ENCODE data around the gene GBA3. TPM values are rescaled to one million over a fixed set of nuclear protein-coding genes. Genes with fewer than 3 reads are reported as not detected.
A peak's percentile ranks its signal among the peaks of the same experiment; 100 is the strongest.

The GBA3 gene
- total RNA-seq, 1 donor from 2014 or later, result not detected

DNA sequence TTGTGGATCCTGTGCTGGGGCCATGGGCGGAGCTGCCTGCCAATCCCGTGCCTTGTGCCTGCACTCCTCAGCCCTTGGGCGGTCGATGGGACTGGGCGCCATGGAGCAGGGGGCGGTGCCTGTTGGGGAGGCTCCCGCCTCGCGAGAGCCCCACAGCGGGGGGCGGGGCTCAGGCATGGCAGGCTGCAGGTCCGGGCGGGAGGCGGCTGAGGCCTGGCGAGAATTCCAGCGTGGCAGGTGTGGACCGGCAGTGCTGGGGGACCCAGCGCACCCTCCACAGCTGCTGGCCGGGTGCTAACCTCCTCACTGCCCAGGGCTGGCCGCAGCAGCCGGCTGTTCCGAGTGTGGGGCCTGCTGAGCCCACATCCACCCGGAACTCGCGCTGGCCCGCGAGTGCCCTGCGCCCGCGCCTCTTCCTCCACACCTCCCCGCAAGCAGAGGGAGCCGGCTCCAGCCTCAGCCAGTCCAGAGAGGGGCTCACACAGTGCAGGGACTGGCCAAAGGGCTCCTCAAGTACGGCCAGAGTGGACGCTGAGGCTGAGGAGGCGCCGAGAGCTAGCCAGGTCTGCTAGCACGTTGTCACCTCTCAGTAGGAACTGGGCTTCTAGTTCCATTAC is 85.9 kb downstream of the GBA3 start:
- peaks cover 14% of the 10 kb centered on the region for H3K9me3 Mint-ChIP-seq (ENCODE audit: unreplicated experiment)
- H3K4me3 Mint-ChIP-seq (ENCODE audit: unreplicated experiment), result no peak overlapping the region
- H3K36me3 Mint-ChIP-seq (ENCODE audit: unreplicated experiment), result no peaks in the 10 kb centered on the region
- TF ChIP-seq, protein P1, sequence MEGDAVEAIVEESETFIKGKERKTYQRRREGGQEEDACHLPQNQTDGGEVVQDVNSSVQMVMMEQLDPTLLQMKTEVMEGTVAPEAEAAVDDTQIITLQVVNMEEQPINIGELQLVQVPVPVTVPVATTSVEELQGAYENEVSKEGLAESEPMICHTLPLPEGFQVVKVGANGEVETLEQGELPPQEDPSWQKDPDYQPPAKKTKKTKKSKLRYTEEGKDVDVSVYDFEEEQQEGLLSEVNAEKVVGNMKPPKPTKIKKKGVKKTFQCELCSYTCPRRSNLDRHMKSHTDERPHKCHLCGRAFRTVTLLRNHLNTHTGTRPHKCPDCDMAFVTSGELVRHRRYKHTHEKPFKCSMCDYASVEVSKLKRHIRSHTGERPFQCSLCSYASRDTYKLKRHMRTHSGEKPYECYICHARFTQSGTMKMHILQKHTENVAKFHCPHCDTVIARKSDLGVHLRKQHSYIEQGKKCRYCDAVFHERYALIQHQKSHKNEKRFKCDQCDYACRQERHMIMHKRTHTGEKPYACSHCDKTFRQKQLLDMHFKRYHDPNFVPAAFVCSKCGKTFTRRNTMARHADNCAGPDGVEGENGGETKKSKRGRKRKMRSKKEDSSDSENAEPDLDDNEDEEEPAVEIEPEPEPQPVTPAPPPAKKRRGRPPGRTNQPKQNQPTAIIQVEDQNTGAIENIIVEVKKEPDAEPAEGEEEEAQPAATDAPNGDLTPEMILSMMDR (IDR thresholded peaks at IDR 0.05), result no peak
- no peaks in the 10 kb centered on the region for H3K4me1 Mint-ChIP-seq (ENCODE audit: unreplicated experiment)
- DNase-seq (ENCODE audit: extremely low spot score, unreplicated experiment), result peak; percentile 85
- H3K27me3 Mint-ChIP-seq (ENCODE audit: unreplicated experiment), result no peaks in the 10 kb centered on the region
- no peak overlapping the region for H3K27ac Mint-ChIP-seq (ENCODE audit: unreplicated experiment)

DNA sequence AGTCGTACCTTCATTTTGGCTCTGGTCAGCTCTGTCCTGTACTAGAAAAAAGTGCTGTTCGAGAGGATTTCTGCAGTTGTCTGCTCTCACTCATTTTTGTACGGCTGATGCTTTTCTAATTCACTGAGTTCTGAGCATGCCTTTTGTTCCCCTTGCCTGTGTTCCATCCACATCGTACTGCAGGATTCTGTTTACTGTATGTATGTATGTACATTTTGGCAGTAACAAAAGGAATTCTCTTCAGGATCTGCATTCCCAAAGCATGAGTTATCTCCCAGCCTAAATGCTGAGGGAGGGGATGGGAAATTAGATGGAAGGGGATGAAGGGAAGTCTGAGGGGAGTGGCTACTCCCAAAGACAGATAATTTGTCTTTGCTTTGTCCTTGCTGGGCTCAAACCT is 87.6 kb downstream of the GBA3 start:
- TF ChIP-seq, protein P1 (IDR thresholded peaks at IDR 0.05), result no peak
- DNase-seq (ENCODE audit: extremely low spot score, unreplicated experiment), result no peak
- no peaks in the 10 kb centered on the region for H3K4me1 Mint-ChIP-seq (ENCODE audit: unreplicated experiment)
- no peaks in the 10 kb centered on the region for H3K27me3 Mint-ChIP-seq (ENCODE audit: unreplicated experiment)
- no peak overlapping the region for H3K27ac Mint-ChIP-seq (ENCODE audit: unreplicated experiment)
- H3K9me3 Mint-ChIP-seq (ENCODE audit: unreplicated experiment), result peaks cover 14% of the 10 kb centered on the region
- no peaks in the 10 kb centered on the region for H3K36me3 Mint-ChIP-seq (ENCODE audit: unreplicated experiment)
- no peak overlapping the region for H3K4me3 Mint-ChIP-seq (ENCODE audit: unreplicated experiment)

DNA sequence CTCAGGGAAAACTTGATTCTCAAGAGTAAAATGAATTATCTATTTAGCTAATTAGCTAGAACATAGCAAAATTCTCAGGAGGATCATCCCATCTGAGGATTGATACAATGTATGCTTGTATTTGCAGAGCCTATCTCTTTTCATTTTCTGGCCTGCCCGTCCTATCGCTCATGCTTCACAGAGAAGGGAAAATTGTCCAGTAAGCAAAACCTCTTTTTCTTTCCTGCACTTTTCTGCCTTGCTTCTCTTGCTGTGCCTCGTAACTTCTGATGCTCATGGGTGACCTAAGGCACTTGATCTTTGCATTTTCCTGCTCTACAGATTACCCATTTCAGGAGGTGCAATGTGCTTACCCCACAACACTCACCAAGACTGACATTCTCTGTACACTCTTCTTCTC is 88.1 kb downstream of the GBA3 start:
- H3K9me3 Mint-ChIP-seq (ENCODE audit: unreplicated experiment), result peaks cover 14% of the 10 kb centered on the region
- H3K27me3 Mint-ChIP-seq (ENCODE audit: unreplicated experiment), result no peaks in the 10 kb centered on the region
- no peak overlapping the region for H3K27ac Mint-ChIP-seq (ENCODE audit: unreplicated experiment)
- H3K4me1 Mint-ChIP-seq (ENCODE audit: unreplicated experiment), result no peaks in the 10 kb centered on the region
- DNase-seq (ENCODE audit: extremely low spot score, unreplicated experiment), result no peak
- TF ChIP-seq, protein P1 (IDR thresholded peaks at IDR 0.05), result no peak
- no peaks in the 10 kb centered on the region for H3K36me3 Mint-ChIP-seq (ENCODE audit: unreplicated experiment)
- no peak overlapping the region for H3K4me3 Mint-ChIP-seq (ENCODE audit: unreplicated experiment)

DNA sequence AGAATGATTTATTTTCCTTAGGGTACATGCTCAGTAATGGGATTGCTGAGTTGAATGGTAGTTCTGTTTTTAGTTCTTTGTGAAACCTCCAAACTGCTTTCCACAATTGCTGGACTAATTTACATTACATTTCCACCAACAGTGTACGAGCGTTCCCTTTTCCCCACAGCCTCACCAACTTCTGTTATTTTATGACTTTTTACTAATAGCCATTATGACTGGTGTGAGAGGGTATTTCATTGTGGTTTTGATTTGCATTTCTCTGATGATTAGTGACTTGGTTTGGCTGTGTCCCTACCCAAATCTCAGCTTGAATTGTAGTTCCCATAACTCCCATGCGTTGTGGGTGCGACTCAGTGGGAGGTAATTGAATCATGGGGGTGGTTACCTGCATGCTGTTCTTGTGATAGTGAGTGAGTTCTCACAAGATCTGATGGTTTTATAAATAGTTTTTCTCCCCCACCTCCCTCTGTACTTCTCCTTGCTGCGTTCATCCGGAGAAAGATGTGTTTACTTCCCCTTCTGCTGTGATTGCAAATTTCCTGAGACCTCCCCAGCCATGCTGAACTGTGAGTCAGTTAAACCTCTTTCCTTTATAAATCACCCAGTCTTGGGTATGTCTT is 95.1 kb downstream of the GBA3 start:
- Mint-ChIP-seq H3K36me3 (ENCODE audit: unreplicated experiment) (no peaks in the 10 kb centered on the region), H3K27me3 (ENCODE audit: unreplicated experiment) (peaks cover 5% of the 10 kb centered on the region), H3K4me1 (ENCODE audit: unreplicated experiment) (no peaks in the 10 kb centered on the region), H3K9me3 (ENCODE audit: unreplicated experiment) (no peaks in the 10 kb centered on the region), H3K4me3 (ENCODE audit: unreplicated experiment) (no peak overlapping the region), H3K27ac (ENCODE audit: unreplicated experiment) (no peak overlapping the region)
- TF ChIP-seq, protein P1 (IDR thresholded peaks at IDR 0.05), result no peak
- DNase-seq (ENCODE audit: extremely low spot score, unreplicated experiment), result no peak

DNA sequence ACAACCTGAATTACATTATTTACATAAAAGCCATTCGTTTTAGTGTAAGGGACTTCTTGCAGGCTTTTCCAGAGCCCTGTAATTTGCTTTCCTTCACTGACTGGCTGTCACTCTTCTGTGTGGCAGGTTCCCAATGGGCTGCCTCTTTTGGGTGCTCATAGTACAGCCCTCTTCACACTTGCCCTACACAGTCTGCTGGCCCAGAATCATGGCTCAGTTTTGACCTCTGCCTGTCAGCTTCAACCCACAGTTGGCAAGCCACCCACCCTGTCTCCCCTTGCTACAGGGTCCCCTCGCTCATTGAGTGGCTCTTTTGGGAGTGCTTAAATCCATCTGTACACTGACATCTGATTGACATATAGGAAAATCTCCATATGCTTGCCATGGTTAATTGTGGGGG is 97.9 kb downstream of the GBA3 start:
- Mint-ChIP-seq H3K36me3 (ENCODE audit: unreplicated experiment) (no peaks in the 10 kb centered on the region), H3K27ac (ENCODE audit: unreplicated experiment) (no peak overlapping the region)

More for the DNA sequence above, 97.9 kb downstream of the GBA3 start:
- no peaks in the 10 kb centered on the region for H3K9me3 Mint-ChIP-seq (ENCODE audit: unreplicated experiment)
- peaks cover 5% of the 10 kb centered on the region for H3K27me3 Mint-ChIP-seq (ENCODE audit: unreplicated experiment)
- no peaks in the 10 kb centered on the region for H3K4me1 Mint-ChIP-seq (ENCODE audit: unreplicated experiment)
- no peak overlapping the region for H3K4me3 Mint-ChIP-seq (ENCODE audit: unreplicated experiment)
- TF ChIP-seq, protein P1 (IDR thresholded peaks at IDR 0.05), result no peak
- DNase-seq (ENCODE audit: extremely low spot score, unreplicated experiment), result no peak

All from osteocyte (in vitro differentiated cells).